Astrocyte of the cerebellum (primary cell): ENCODE results near the gene CD81.

Experiments used
- DNase-seq: peaks from one replicate; pipeline ENCODE4 v3.0.0-alpha.2; 2011; ENCODE audit warnings: low read depth
- H3K4me3 ChIP-seq: 2 replicates; pipeline ENCODE4 v1.5.1; 2011; ENCODE audit warnings: mild to moderate bottlenecking, low read depth, low read length, moderate library complexity
- in situ Hi-C: cut with HindIII; loops from 2 replicates; pipeline ENCODE4 v1.10.0; 2017; ENCODE audit warnings: low sequenced_read_pairs
- TF ChIP-seq, protein P1 (sequence below): IDR thresholded peaks from 2 replicates; pipeline ENCODE4 v1.5.1; 2012; ENCODE audit warnings: low read length, low read depth, moderate library complexity, mild to moderate bottlenecking; ENCODE audit errors: missing control alignments

CD81 gene

DNA sequence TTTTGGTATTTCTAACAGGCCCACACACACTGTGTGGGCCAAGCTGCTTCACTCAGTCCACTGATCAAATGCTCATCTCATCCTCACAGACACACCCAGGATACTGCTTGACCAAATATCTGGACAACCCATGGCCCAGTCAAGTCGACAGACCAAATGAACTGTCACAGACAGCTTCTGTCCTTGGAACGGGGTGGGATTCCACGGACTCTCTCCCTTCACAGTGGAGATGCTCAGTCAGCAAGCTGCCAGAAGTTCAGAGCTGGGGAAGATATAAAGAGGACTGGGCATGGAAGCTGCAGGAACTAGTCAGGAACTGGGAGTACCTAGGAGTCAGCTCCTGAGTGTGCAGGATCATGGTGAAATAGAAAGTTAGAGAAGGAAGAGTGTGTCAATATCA is 34.6 kb upstream of the CD81 start:
- no peak overlapping the region for H3K4me3 ChIP-seq
- in situ Hi-C loops: loop anchor here (5.0 kb wide), 1 partner anchor 75 kb away; no protein-coding TSS in a partner anchor
- DNase-seq: no peak
- TF ChIP-seq, protein P1, sequence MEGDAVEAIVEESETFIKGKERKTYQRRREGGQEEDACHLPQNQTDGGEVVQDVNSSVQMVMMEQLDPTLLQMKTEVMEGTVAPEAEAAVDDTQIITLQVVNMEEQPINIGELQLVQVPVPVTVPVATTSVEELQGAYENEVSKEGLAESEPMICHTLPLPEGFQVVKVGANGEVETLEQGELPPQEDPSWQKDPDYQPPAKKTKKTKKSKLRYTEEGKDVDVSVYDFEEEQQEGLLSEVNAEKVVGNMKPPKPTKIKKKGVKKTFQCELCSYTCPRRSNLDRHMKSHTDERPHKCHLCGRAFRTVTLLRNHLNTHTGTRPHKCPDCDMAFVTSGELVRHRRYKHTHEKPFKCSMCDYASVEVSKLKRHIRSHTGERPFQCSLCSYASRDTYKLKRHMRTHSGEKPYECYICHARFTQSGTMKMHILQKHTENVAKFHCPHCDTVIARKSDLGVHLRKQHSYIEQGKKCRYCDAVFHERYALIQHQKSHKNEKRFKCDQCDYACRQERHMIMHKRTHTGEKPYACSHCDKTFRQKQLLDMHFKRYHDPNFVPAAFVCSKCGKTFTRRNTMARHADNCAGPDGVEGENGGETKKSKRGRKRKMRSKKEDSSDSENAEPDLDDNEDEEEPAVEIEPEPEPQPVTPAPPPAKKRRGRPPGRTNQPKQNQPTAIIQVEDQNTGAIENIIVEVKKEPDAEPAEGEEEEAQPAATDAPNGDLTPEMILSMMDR: no peak

DNA sequence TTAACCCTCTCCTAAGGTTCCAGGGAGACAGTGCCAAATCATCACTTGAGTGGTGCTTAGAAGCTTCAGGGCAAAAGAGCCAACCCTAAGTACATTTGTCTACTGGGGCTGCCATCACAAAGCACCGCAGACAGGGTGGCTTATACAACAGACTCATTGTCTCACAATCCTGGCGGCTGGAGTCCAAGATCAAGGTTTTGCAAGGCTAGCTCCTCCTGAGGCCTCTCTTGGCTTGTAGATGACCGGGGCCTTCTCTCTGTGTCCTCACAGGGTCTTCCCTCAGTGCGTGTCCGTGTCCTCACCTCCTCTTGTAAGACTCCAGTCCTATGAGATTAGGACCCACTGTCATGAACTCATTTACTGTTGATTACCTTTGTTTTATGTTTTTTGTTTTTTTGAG is 34.1 kb upstream of the CD81 start:
- H3K4me3 ChIP-seq: no peak overlapping the region
- in situ Hi-C loops: loop anchor here (5.0 kb wide), 1 partner anchor 76 kb away; no protein-coding TSS in a partner anchor
- TF ChIP-seq, protein P1: no peak
- DNase-seq: no peak

DNA sequence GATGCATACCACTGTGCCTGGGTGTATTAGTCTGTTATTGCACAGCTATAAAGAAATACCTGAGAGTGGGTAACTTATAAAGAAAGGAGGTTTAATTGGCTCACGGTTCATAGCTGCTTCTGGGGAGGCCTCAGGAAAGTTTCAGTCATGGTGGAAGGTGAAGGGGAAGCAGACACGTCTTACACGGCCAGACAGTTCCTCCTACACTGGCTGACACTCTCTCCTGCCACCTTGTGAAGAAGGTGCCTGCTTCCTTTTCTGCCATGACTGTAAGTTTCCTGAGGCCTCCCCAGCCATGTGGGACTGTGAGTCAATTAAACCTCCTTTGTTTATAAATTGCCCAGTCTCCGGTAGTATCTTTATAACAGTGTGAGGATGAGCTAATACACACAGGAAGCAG is 33.6 kb upstream of the CD81 start:
- H3K4me3 ChIP-seq: no peak overlapping the region
- DNase-seq: no peak
- in situ Hi-C loops: loop anchor here (5.0 kb wide), 1 partner anchor 76 kb away; no protein-coding TSS in a partner anchor
- TF ChIP-seq, protein P1: no peak

DNA sequence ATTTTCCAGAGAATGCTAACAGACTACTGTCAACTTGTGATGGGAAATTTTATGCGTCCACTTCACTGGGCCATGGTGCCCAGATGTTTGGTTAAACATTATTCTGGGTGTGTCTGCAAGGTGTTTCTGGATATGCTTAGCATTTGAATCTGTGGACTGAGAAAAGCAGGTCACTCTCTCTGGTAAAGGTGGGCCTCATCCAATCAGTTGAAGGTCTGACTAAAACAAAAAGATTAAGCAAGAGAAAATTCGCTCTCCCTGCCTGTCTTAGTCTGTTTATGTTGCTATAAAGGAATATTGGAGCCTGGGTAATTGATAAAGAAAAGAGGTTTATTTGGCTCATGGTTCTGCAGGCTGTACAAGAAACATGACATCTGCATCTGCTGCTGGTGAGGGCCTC is 32.1 kb upstream of the CD81 start:
- no peak overlapping the region for H3K4me3 ChIP-seq
- TF ChIP-seq, protein P1: no peak
- in situ Hi-C loops: no loop called here
- DNase-seq: no peak

DNA sequence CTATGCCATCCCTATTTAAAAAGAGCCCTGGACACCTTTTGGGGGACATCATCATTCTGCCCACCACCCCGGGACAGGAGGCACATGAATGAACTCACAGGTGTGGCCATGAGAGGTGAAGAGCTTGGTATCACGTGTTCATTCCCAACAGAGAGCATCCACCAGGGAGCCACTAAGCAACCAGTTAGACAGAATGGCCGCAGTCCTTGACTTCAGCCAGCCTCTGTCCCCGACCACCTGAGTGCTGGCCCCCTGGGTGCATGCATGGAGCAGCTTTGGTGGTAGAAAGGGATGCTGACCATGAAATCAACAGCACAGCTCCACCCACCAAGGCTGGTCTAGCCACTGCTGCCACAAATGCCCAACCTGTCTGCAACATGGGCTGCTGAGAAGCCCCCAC is 31.1 kb upstream of the CD81 start:
- H3K4me3 ChIP-seq: no peak overlapping the region
- no peak for DNase-seq
- in situ Hi-C loops: no loop called here
- TF ChIP-seq, protein P1: no peak

DNA sequence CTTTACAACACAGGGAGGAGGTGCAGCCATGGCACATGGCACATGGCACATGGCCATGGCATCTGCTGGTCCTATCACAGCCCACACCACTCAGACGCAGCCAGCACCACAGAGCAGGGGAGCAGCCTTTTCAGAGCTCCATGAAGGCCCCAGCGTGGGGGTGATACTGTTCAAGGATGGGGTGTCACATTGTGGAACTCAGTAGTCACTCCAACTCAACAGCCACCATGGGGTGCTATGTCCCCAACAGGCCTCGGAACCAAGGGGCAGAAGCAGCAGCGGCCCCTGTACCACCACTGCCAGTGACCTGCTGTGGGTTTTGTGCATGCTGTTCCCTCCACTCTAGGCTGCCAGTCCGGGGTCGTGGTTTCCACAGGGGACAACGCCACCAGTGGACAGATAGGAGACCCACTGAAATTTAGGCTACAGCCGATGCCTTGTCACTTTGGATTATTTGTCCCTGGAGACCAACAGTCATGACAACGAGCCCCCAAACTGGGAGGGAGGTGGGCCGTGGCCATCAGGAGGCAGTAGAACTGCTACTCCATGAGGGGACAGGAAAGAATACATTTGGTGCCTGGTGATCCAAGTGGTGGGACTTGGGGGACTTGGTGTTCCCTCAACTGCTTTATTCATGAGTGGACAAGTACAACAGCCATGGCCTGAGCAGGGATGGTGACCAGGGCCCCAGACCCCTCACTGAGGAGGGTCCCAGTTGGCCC is 30.4 kb upstream of the CD81 start:
- no peak for DNase-seq
- in situ Hi-C loops: no loop called here
- TF ChIP-seq, protein P1: no peak
- no peak overlapping the region for H3K4me3 ChIP-seq
